NCI-H2196 treated with DMSO at 0.1 percent for 48 hours (cell line): ENCODE measurements around the gene FAM53B.

Experiments used
- DNase-seq: peaks from one replicate; lab custom pipeline; 2025; ENCODE audit not compliant: unreplicated experiment; lab: John Stamatoyannopoulos, UW

Gene FAM53B

DNA sequence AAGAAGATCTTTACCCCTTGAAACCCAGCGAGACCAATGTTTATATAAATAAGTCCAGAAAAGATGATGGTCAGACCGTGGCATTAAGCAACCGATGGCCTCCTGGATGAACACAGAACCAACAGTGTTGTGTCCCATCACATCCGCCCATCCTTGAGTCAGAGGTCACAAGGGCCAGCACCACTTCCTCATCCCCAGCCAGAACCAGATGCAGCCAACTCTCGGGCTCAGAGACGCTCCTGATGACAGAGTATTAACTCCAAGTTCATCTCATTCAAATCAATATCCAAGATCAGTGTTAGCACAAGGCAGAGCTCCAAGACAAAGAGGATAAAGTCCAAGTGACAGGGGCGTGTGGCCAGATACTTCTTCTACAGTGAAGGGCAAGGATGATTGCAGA is 63.5 kb downstream of the FAM53B start:
- DNase-seq, result no peak

DNA sequence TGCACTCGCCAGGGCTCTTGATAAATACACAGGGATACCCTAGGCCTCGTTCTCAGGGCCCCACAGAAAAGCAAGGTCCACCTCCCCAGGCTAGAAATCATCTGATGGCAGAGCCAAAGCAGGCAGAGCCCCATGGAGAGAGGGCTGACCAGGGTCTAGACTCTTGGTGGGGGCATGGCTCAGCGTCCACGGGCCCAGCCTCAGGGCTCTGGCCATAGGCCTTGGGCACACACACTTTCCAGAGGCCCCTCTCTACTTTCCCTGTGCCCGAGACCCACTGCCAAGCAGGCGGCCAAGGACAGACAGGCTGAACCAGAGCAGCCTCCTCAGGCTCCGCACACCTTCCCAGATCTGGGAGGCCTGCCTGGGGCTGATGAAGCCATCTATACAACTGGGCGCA is 64.8 kb downstream of the FAM53B start:
- no peak for DNase-seq

DNA sequence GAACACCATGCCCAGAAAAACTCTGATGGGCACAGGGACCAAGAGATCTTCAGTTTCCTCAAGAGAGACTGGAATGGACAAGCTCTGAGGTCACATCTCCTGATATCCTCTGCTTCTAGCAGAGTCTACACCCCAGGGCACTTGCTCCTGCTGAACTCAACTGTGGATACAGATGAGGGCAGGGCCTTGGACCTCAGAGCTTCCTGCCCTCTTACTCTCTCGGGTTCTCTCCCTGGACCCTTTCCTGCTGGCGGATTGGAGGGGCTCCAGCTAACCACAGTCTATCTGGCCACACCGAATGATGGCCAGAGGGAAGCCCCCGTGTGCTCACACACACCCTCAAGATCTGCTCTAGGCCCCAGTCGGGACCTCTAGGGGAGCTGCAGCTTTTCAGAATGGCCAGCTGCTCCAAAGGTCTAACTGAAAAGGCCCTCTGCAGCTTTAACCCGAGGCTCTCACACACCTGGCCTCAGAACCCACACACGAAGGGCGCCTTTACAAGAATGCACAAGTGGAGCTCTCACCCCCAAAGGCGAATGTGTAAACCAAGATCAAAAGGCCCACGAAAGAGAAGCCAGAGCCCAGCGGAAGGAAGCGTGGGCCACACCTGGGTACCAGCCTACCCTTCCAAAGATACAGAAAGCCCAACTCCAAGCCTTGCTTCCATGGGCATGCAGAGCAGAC is 65.5 kb downstream of the FAM53B start:
- DNase-seq, result no peak

DNA sequence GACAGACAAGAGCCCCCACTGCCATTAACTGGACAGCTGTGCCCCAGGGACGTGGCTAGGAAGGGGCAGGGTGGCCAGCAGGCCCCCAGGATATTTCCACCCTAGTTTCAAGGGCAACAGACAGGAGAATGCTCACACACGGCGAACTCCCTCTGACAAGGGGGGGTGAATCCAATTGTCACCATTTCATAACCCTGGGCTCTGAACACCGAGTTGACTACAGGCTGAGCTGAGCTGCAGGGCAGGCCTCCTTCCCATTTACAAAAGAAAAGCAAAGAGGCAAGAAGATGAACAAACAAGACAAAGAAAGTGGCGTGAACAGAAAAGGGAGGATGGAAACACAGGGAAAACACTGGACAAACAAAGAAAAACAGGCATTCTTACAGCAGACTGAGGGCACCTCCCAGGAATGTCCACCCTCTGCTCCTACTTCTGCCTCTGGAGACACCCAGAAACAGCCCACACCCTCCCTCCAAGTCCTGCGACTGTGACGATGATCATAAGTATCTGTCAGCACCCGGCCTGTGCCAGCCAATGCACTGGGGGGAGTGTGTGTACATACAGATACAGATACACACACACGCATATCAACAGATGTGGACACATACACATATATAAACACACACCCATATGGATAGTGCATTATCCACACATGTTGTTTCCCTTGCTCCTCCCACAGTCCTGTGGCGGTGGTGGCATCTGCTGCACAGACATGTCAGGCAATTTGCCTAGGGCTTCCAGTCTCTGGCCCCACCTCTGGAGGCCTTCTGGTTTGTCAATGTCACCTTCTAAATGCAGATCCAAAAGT is 66.2 kb downstream of the FAM53B start:
- no peak for DNase-seq

DNA sequence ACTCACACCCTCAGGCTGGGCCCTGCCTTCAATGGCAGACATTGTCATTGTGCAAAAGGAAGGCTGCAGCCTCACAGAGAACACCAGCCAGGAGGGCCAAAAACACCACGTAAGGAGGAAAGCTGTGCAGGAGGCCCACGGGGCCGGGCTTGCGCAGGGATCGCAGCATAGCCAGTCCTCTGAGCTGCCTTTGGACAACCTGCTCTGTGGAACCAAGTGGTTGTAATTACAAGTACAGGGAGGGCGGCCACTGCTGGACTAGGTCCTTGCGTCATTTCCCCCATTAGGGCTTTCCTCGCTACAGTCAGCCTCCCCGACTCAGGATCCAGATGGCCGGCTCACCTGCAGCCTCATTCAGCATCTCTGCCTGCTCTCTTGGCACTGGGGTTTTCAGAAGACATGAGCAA is 66.9 kb downstream of the FAM53B start:
- DNase-seq, result no peak

DNA sequence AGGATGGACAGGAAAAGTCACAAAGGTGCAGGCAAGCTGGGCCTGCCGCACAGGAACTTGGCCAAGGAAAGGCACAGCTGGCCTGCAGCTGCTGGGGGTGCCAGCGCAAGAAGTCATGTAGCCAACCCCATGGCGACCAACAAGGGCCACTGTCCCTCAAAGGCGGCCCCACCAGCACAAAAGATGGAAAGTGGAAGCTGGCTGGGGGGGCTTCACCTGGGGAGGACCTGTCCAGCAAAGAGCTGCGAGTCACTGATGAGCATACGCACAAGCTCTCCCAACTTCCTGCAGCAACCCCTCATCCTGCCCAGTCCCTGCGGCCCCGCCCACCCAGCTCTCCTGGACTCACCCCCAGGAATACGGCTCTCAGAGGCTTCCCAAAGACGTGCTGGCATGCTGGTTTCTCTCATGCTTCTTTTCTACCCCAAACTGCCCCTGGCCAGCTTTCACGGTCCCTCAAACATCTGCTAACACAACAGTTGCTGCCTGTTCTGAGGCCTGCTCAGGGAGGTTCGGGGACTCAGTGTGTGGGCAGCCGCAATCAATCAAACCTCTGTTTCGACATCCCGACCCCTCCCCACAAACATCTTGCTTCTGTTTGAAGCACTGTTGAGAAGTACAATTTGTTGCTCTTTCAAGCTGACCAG is 67.6 kb downstream of the FAM53B start:
- DNase-seq, result no peak

DNA sequence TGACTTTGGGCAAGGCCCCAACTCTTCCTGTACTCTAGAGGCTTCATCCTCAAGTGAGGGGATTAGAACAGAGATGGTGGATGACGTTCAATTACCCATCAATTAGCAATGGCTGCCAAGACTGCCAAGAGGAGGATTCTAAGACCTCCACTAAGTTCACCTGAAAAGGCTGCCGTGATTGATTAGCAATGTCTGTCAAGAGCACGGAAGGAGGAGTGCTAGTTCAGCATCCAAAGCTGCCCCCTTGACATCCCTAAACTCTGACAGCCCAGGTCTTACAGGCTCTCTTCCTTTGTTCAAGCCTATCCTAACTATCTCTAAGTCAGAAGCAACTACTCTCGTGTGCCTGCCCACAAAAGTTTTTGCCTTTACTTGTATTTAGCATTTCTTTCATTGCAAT is 68.4 kb downstream of the FAM53B start:
- no peak for DNase-seq

DNA sequence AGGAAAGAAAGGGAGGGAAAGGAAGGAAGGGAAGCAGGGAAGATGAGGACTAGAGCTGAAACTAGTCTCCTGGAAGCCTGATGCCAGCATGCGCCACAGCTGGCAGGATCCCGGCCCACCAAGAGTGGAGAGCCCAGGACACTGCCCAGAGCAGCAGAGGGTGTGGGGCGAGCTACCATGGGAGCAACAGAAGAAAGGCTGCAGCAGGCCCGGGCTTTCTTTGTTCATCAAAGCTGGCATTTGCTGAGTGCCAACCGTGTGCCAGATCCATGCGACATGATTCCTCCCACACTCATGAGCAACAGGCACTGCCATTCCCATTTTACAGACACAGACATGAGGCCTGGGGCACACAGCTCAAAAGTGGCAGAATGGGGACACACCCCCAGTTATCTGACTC is 68.9 kb downstream of the FAM53B start:
- no peak for DNase-seq

DNA sequence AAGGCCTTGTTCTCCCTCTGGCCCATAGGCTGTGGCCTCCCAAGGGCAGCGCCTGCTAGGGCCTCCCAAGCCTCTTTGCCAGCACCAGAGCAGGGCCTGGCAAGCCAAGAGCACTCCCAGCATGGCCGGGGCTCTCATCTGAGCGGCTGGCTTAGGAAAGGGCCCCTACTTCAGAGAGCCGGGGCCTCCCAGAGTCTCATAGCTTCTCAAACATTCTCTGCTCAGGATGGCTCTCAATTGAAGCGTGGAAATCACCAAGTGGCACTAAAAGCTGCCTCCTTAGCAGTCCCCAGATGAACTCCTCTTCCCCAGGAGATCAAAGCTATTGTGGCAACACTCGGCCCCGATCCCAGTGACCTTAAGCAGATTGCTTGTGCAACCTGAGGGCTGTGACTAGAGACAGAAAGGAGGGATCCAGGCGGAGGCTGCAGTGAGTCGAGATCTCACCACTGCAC is 69.4 kb downstream of the FAM53B start:
- DNase-seq, result no peak

DNA sequence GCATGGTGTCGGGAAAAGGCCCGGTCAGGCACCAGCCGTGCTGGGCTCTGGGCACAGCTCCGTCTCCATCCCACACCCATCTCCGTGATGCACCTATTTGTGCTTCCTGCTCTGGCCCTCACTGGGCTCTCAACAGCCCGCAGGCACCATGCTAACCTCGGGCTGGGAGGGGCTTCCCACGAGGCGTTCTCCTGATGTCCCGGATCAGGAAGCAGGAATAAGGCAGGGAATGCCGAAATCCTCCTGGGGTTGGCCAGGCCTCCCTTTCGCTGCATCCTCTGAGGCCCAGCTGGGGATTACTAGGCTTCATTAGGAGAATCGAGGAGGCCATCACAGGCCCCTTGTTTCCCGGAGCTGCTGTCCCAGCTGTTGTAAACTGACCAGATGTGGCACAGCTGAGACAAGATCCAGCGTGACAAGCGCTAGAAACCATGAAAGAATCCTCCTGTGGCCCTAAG is 72.0 kb downstream of the FAM53B start:
- DNase-seq, result no peak

DNA sequence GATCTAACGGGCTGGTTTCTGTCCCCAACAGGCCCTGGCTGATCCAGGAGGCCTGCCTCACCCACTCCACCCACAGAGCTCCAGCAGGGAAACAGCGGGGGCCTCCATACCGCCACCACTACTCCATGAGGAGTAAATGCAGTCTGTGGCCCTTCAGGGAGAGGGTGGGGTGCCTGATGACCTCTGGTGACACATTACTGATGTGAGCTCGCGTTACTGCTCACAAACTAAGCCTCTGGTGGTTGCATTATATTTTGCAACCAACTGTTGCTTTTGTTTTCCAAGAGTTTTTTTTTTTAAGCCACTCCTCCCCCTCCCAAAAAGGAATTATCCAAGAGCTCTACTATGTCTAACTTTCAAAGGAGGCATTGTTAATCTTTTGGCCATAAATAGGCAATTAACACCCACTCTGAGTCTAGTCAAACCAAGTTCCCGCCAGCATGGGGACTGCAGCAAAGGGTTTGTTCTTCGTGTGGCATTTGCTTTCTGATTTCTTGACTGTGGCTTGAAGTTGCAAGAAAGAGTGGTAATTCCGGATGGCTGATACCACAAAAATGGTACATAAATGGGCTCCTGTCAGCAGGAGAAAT is 72.6 kb downstream of the FAM53B start:
- no peak for DNase-seq

DNA sequence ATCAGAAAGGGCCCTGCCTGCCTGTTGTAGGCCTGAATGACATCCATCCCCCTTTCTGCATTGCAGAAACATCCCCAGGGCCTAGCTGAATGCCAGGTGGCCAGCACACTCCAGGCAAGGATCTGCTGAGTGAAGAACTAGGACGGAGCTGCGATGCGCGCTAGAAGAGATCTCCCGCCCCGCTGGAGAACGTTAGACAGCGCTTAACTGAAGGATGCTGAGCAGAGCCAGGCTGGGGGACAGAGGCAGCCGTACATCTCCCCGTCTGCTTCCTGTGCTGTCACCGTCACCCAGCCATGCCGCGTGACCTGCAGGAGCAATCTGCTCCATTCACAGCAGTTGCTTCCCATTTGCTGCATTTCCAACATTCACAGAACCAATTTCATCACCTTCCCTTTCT is 73.3 kb downstream of the FAM53B start:
- no peak for DNase-seq

DNA sequence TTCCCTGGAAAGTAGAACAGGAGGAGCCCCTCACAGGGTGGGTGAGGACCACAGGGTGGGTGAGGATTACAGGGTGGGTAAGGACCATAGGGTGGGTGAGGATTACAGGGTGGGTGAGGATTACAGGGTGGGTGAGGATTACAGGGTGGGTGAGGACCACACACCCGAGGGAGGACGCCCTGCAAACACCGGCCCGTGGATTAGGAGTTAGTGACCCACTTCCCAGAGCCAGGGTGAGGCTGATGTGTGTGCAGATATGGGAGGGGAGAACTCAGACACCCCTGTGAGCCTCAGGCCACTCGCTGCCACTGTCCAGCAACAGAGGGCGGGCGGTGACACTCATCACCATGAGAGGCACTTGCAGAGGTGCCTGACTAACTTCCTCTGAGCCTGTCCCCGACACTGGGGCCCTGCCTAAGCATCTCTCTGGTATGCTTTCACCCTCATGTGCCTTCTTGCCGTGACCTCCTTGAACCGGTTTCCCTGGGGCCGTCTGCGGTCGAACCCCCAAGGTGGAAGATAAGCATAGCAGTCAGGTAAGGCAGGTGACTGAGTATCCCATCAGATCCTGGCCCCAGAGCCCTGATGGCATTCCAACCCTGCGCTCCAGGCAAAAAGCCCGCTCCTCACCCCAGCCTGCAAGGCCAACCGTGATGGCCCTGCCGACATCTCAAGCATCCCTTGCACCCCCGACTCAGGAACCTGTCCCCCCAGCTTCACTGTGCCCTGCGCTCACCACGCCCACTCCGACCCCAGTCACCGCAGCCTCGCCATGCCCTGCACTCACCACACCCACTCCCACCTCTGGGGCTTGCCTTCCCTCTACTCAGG is 74.1 kb downstream of the FAM53B start:
- DNase-seq, result no peak

DNA sequence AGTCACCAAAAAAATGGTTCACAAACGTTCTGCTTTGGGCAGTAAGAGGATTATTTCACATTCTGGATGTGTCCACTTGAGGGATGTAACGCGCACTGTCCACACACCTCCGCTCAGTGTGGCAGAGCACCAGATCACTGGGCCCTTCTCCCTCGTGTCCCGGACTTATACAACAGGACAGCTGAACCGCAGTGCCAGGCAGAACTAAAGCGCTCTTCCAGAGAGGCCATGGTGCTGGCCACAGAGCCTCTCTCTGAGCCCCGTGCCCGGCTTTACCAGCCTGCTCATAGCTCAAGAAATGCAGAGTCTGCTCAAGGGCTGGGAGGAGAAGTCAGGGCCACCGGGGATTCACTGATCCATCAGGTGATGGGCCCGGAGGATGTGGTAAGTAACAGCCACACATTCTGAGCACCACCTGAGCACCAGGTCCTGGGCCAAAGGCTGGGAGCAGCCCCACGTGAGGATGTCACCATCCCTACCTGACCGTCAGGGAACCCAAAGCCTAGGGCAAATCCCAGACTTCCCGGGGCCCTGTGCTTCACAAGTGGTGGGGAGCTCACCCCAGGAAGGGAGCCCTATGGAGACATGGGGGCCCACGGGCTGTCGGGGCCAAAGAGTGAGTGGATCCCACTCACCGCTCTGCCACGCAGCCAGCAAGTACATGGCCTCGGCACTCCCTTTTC is 74.9 kb downstream of the FAM53B start:
- DNase-seq, result no peak

DNA sequence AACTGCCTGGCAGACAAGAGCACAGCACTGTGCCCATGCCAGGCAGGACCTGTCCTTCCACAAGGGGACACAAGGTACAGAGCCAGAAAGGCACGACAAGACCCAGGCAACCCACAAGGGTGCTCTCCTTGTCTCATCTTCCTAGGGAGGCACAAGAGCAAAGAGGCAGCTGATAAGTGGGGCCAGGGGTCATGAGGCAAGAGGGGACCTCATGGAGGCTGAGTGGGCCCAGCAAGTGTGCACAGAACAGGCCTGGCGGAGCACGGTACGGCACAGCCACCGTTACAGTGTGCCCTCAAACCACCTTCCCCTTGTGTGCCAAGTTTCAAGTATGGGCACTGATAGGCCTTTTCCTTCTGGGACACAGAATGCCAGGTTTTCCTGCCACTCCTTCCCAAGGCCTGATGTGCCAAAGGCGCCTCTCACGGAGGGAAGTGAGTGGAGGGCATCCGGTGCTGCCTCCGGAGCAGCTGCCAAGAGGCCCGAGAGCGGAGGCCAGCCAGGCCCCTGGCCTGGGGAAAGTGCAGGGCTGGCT is 75.6 kb downstream of the FAM53B start:
- no peak for DNase-seq

DNA sequence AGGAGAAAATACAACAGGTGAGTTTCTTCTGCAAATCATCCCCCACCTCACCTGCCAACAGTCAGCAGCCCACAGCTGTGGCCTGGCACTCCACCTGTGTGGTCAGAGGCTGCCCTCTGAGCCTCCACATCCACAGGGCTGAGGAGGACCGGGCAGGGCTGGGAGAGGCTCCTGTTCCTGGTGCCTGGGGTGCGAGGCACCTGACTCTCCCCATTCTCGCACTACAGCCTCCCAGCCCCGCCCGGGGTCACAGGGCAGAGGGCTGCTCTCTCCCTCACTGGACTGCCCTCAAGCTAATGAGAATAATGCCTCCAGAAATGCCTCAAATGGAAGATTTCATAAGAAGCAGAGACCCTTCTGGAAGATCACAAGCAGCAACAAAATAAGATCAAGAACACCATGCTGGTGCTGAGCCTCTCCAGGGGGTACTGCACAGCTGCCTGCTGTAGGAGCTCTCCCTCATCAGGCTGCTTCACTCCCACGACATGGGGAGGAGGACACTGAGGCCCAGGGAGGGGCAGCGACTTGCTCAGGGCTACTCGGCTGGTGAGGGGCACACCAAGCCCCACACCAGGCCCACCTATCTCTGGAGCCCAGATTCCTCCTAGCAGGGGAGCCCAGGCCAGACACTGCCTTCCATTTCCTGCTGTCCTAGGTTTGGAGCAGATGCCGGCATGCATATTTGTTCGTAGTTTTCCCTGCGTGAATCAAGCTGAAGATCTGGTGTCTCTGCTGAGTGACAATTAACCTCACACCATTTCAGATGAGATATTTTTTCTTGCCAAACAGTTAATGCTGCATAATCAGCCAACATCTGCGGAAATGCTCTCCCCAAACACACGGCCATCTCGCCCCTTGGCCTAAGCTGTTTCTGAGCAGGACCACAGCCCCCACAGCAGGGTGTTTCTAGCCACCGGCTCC is 76.5 kb downstream of the FAM53B start:
- DNase-seq, result no peak

DNA sequence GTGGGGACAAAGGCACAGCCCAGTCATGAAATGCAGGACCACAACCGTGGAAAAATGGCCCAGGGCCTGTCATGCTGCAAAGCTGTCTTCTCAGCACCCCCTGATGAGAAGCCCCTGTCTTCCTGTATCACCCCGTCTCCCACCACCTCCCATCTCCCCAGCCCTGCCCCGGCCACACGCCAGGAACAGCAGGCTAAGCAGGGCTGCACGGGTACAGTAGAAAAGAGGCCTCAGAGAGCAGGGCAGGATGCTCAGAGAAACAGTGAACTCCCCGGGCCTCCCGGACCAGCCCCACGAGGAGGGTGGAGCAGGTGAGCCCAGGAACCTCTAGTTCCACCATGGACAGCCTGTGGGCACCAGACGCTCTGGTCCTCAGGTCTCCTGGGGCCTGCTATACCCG is 77.7 kb downstream of the FAM53B start:
- no peak for DNase-seq

DNA sequence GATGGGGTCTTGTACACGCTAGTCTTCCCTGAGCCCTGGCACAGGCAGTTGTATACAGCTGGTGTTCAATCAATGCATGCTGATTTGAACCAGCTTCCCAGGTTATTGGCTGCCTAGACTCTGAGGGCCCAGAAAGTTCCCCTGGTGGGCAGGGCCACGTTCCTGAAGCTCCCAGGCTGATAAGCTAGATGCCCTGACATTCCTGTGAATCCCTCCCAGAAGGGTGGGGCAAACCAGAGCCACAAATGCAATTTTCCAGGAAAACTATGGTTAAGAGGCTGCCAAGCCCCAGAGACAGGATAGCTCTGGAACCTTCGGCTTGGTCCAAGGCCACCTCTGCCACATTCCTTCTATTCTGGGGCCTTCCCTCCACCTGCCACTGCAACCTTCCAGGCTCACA is 78.2 kb downstream of the FAM53B start:
- DNase-seq, result no peak

DNA sequence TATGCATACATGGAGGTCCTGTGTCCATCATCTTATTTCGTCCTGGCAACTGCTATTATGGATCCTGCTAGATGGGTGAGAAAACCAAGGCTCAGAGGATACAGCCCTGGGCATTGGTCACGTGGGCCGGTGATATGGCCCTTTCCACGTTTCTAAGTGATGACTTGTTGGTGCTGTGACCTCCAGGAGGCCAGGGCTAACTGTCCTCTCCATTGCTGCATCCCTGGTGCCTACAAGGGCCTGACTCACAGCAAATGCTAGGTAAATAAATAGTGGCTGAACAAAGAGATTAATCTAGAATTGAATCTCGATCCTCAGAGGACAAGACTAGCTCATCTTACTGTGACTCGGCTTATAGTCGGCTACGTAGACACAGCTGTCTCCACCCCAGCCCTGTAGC is 78.6 kb downstream of the FAM53B start:
- DNase-seq, result no peak
